NCI-H510A (cell line): ENCODE results near the gene HS3ST3A1.

Experiments
- DNase-seq: peaks from one replicate; lab custom pipeline; 2025; lab: John Stamatoyannopoulos, UW

Gene HS3ST3A1

DNA sequence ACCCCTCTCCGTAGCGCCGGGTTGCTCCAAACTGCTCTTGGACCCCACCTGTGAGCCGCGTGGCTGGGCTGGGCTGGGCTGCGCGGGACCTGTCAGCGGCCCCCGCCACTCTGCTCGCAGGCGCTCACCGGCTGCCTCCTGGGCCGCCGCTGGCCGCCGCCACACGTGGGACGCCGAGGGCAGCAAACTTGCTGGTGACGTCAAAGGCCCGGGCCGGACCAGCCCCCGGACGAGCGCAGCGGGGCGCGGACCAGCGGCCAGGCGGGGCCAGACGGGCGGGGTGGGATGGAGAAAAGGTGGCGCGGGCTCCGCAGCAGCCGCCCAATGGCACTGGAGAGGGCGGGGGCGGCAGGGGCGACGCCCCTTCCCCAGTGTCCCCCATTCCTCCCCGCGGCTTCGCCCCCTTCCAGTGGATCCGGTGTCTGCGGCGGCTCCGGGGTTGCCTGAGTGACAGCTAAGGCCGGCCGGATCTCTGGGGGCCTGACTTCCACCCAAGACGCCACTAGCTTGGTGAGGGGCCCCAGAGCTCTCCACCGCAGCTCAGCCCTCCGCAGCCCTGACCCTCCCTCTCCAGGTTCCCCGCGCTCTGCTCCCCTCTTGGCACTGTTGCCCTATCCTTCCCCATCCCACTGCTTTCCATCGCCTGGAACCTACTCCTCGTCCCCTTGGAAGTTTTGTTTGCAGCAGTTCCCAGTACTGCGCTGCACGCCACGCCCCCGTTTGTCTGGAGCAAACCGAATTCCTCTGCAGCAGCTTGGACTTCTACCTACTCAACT lies at the start of gene HS3ST3A1:
HS3ST3A1 (minus strand) TSS at position 154 of the 776 bp plus-strand sequence. CDS start 800 bp downstream, outside the sequence.
- no peak for DNase-seq

GRCh38 chr17:13650096-13650675 lies 48.5 kb upstream of the HS3ST3A1 start:
- DNase-seq = no peak

DNA sequence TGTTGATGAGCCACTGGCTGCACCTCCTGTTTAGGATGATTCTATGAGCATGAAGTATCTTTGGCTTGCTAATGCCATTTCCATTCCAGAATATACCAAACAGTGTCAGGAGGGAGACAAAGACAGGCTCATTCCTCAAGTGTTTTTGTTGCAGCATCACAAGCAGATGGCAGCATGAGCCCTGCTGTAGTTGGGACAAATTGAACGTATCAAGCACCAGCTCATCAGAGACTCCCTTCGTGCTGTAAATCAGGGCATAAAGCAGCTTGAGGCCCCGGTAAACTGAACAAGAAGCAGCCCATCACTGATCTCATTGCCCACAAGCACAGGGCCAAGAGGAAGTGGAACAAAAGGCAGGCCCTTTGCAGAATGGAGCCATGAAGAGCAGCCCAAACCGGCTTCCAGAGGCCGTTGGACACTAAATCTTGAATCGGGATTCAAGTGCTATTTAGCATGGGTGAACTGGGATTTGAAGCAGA lies 45.9 kb upstream of the HS3ST3A1 start:
- no peak for DNase-seq

DNA sequence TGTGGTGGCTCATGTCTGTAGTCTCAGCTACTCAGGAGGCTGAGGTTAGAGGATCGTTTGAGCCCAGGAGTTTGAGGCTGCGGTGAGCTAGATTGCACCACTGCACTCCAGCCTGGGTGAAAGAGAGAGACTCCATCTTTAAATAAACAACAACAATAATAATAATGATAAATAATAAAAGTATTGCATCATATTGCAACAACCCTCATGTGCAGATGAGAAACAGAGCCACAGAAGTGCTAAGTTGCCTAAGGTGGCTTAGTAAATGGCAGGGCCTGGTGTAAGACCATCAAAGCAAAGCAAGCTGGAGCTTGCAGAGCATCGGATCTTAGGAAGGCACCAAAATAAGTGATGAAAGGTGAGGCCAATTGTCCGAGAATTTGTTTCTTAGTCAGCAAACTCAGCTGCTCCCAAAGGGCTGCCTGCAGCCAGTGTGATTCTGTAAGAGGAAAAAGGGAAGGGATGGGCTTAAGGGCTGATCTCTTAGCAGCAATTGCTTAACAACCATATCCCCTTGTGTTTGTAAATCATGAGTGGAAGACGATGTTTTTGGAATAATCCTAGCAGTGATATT lies 45.3 kb upstream of the HS3ST3A1 start:
- DNase-seq = no peak

GRCh38 chr17:13646411-13646810 lies 44.7 kb upstream of the HS3ST3A1 start:
- no peak for DNase-seq

DNA sequence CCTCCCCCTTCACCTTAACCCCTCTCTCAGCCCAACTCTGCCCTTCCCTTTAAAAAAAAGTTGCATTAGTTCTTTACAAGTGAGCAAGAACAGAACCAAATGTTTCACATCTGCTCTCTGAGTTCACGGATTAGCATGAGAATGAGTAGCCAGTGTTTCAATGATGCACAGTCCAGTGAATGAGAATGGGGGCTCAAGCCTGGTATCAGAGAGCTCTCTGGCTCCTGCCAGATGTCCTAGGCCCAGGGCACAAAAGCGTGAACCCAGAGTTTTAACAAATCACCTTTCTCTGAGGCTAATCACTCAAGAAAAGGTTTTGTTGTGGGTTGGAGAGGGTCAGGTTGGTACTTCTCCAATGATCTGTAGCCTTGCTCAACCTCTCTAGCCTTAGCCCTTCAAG lies 41.5 kb upstream of the HS3ST3A1 start:
- no peak for DNase-seq

DNA sequence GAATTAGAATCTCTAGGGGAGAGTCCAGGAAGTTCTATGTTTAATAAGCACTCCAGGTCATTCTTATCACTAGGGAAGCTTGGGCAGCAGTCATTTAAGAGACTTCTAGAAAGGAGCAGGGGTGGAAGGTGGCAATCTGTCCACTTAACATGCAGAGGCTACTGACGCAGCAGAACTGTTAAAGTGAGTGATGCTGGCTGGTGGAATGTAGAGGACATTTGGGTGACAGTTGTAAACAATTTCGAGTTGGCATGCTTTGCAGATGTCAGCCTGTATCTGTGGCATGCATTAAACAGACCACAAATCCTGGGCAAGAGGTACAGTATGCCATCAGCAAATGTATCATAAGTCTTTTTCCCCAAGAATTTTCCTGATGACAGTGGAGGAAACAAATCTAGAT lies 40.5 kb upstream of the HS3ST3A1 start:
- no peak for DNase-seq

GRCh38 chr17:13640551-13640950 lies 38.8 kb upstream of the HS3ST3A1 start:
- DNase-seq = no peak

GRCh38 chr17:13638855-13639458 lies 37.2 kb upstream of the HS3ST3A1 start:
- no peak for DNase-seq

DNA sequence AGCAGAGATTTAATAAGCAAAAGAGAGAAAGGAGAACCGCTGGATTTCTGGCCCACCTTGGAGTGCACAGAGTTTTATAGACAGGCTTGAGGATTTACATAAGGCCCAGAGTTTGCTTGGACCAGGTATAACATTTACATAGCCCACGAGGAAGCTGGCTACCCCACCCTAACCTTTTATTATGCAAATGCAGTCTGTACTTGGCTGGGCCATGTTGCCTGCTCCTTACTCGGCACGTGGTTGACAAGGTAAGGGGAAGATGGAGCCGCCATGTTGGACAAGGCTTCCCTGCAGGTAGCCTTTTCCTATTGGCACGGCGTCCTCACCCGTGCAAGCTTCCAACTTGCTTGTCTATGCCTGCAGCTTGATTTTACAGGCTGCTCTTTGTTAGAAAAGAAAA lies 35.2 kb upstream of the HS3ST3A1 start:
- no peak for DNase-seq

GRCh38 chr17:13635951-13636350 lies 34.2 kb upstream of the HS3ST3A1 start:
- DNase-seq = no peak

GRCh38 chr17:13634021-13634420 lies 32.3 kb upstream of the HS3ST3A1 start:
- no peak for DNase-seq

GRCh38 chr17:13631529-13631928 lies 29.8 kb upstream of the HS3ST3A1 start:
- DNase-seq = no peak

- DNase-seq = no peak
Measured at GRCh38 chr17:13626703-13627102, 25.0 kb upstream of the HS3ST3A1 start.

GRCh38 chr17:13619462-13619861 lies 17.7 kb upstream of the HS3ST3A1 start:
- DNase-seq = no peak

GRCh38 chr17:13616031-13616430 lies 14.3 kb upstream of the HS3ST3A1 start:
- no peak for DNase-seq

GRCh38 chr17:13609941-13610340 lies 8.2 kb upstream of the HS3ST3A1 start:
- DNase-seq = no peak

DNA sequence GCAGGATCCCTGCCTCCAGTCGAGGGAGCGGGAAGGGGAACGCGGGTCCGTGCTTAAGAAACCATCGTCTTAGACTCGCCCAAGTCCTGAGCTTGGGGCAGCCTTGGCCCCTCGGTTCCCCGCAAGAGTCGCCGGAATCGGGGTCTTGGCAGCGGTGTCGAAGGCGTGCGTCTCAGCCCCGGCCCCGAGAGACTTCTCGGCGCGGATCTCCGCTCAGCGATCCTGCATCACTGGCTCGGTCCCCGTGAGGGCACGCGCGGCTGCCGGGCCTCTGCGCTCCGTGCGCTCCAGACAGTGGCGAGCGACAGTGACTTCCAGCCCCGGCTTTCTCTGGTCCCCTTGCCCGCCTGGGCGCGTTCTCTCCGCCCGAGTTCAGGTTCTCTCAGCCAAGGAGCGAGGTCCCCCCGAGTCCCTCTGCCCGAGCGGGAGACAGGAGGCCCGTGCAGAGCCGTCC lies 380 bp downstream of the HS3ST3A1 start:
- no peak for DNase-seq

DNA sequence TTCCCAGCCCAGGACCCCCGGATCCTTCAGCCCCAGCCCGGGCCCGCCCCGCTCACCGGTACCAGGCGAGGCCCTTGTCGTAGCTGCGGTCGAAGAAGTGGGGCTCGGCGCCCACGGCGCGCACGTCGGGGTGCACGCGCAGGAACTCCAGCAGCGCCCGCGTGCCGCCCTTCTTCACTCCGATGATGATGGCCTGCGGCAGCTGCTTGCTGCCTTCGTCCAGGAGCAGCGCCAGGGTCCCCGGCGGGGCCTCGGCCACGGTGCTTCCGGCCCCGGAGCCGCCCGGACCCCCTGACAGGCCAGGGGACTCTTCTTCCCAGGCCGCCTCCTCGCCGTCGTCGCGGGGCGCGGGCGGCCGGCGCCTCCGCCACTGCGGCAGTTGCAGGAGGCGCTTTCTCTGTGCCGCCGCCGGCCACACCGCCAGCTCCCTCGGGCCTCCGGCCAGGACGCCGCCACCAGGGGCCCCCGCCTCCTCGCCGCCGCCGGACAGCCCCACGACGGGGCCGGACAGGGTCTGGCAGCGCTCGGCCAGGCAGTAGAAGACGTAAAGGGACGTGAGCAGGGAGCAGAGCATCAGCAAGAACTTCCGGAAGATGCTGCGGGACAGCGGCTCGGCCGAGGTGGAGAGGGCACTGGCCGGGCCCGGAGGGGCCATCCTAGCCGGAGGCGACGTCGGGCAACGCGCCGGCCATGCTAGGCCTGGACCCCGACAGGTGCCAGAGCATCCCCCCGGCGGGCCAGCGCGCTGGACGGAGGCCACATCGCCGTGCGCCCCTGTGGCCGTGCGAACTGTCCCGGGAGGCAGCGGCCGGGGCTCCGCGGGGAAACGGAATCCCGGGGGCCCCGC lies 1.0 kb downstream of the HS3ST3A1 start:
- DNase-seq = no peak

DNA sequence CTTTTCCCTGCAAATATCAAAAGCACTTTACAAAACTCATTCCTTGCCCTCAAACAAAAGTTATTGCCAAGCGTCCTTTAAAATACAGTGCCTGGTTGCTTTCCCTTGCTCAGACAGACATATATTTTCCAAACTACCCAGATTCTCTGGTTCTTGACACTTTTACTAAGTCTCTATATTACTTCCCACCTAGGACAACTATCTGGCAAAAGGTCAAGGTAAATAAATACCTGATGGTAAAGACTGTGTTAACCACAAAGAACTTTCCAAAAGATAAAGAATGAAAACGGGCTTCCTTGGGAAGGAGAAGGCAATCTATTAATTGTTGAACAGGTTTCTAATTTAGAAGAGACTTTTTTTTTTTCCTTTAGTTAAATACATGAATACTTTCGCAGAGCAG lies 1.9 kb downstream of the HS3ST3A1 start:
- DNase-seq = no peak

DNA sequence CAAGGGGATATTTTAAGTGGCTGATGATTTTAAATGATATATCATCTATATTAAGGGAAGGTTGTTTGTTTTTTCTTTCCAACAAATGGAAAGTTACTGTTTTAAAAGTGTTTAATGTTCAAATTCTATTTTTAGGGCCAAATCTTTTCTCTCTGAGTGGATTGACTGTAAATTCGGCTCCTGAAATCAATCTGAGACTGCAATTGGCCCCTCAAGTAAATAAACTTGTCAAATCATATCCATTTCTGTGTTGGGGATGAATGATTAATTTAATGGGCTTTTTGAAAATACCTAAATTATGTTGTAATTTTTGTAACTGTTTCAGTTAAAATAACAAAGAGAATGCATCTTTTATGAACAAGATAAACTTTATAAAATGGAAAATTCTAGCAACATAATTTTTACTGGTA lies 2.6 kb downstream of the HS3ST3A1 start:
- DNase-seq = no peak
